ENCODE results near the gene NKIRAS1.

DNA sequence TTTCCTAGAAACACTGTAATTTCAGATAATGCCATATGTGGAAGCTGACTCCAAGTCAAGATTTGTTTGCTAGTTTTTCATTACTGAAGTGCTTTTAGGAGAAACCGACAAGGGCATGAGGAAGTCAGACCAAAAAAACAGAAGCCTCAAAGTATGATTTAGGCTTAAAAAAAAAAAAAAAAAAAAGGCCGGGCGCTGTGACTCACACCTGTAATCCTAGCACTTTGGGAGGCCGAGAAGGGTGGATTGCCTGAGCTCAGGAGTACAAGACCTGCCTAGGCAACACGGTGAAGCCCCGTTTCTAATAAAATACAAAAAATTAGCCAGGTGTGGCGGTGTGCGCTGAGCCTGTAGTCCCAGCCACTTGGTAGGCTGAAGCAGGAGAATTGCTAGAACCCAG is 11.7 kb upstream of the NKIRAS1 start:
- TF ChIP-seq, protein P1, sequence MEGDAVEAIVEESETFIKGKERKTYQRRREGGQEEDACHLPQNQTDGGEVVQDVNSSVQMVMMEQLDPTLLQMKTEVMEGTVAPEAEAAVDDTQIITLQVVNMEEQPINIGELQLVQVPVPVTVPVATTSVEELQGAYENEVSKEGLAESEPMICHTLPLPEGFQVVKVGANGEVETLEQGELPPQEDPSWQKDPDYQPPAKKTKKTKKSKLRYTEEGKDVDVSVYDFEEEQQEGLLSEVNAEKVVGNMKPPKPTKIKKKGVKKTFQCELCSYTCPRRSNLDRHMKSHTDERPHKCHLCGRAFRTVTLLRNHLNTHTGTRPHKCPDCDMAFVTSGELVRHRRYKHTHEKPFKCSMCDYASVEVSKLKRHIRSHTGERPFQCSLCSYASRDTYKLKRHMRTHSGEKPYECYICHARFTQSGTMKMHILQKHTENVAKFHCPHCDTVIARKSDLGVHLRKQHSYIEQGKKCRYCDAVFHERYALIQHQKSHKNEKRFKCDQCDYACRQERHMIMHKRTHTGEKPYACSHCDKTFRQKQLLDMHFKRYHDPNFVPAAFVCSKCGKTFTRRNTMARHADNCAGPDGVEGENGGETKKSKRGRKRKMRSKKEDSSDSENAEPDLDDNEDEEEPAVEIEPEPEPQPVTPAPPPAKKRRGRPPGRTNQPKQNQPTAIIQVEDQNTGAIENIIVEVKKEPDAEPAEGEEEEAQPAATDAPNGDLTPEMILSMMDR (IDR thresholded peaks at IDR 0.05; ENCODE audit: insufficient read depth, low read length, poor library complexity, severe bottlenecking): no peak
- TF ChIP-seq EZH2phosphoT487 (conservative IDR thresholded peaks at IDR 0.05; ENCODE audit: low read length): no peak
